Stimulated activated CD8-positive, alpha-beta memory T cell treated with anti-CD3 and anti-CD28 coated beads, Interleukin-7, amount 100 ng/mL, for 4 hours (primary cell): ENCODE measurements around the gene RCAN2.

Experiments used
- DNase-seq, 2 donors: peaks; one replicate each; pipeline ENCODE4 v3.0.0-alpha.2; 2020; ENCODE audit warnings: low read depth in 2 of 2

RCAN2 gene

DNA sequence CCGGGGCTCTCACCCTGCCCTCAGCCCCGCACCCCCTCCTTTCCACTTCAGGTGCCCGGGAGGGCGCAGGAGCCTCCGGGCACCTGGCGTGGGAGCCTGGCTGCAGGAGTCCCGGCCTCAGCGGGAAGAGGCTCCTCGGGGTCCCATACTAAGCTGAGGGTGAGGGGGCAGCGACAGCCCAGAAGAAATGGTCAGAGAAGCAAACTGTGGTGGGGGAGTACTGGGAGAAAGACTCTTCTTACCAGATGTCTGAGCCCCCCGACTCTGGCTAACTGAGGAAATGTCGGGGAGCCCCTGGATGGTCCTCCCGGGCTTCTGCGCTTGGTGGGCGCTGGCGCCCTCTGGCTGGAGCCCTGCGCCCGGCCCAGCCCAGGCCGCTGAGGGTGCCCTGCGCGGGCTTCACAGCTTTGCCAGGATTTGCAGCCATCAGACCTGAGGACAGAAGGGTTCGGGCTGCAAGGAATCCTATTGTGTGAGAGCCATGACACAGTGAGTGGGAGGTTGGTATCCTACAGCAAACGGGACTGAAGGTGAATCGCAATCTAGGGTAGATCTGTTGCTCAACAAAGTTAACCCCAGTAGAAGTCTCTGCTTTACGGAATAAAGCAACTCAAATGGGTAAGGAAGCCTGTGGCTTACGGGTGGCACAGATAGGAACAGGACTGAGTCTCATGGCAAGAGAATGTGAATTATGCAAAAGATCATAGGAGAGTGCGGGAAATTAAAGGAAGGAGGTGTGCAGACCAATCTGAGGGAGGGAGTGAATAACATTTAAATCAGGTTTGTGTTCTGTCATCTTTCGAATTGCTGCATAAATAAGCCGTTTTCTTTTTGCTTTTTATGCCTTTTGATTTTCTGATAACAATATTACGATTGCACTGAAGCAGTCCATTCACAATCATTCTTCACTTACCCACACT is 639 bp upstream of the RCAN2 start:
- no peak for DNase-seq

DNA sequence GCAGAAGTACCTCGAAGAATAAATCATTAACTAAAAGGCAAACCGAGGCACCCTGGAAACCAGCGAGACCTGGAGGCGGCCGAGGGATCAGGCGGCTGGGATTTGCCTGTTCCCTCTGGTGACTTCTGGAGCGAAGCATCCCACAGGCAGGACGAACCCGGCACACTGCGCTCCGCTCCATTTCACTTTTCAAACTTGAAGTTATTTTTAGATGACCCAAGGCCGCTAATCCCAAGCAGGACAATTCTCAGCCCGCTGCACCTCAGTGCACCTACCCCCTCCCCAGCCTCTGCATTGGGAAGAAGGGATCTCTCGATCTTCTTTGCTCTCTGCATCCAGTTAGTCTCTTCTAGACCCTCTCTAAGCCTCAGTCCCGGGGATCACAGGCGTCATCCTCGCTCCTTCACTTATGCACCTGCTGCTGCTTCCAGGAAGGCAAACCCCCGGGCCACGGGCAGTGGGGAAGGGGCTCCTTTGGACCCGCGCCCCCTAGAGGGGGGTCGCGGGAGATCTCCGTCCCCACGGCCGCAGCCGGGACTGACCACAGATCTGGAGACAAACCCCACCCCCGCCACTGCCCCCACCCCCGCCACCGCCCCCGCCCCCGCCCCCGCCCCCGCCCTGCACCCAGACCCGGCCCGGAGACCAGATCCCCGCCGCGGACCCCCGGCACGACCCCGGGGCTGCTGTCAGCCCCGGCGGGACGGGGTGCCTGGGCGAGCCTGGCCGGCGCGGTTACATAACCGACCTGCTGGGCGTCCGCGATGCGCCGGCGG is 636 bp downstream of the RCAN2 start:
- no peak for DNase-seq

DNA sequence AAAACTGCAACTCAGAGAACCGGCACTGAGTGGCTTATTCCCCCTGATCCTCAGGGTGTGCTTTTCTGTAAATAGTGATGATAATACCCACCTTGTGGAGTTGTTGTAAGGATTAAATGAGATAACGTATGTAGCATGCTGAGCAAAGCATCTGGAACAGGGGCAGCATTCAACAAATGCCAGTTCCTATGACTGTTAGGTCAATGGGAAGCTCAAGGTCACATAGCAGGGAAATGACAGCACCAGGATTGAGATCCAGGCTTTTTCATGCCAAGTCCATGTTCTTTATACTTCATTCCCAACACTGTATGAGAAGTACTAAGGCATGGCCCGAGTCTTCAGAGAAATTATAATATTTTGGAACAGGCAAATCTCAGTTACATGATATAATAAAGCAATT is 5.1 kb downstream of the RCAN2 start:
- DNase-seq = no peak

DNA sequence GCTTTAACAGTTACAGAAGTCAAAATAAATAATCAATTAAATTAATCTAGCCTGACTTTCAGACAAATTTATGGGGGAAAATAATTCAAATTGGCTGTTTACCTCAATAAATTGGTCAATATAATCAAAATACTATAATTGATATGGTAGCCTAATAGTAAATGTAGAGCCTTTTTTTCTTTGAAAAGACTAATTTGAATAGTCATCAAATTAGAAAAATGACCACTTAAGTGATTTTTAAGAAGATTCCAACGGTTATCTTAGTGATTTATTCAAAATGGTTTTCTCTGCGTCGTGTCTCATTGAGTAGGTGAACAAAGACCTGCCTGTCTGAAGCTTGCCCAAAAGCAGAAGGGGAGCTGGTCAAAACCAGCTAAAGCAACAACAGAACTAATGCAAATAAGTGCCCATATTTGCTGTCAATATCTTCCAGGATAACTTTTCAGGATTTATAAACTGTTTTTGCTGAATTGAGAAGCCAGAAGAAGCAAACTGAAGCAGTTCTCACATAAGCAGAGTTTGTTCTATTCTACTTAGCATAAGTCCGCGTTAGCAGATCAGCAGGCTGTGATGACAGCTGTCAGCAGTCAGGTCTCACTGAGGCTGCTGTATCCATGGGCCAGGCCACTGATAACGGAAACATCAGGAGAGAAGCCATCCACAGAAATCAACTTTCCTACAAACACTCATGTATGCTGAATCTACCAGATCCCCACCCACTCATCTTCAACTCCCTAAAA is 7.0 kb downstream of the RCAN2 start:
- DNase-seq = no peak

DNA sequence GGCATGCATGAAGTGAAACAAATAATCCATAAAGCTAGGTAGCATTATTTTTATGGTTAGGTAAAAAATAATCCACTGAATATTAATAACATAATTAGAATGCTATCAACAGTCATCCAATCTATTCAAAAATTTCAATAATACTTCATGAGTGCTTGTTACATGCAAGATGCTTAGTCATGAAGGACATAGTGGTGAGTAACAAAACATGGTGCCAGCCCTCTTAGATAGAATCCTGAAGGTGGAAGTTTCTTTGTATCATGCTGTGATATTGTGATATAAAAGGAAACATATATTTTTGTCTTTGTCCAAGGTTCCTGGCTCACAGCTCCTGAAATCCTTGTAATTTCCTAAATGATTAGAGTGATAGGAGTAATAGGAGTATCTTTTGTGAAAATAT is 14.9 kb downstream of the RCAN2 start:
- no peak for DNase-seq

DNA sequence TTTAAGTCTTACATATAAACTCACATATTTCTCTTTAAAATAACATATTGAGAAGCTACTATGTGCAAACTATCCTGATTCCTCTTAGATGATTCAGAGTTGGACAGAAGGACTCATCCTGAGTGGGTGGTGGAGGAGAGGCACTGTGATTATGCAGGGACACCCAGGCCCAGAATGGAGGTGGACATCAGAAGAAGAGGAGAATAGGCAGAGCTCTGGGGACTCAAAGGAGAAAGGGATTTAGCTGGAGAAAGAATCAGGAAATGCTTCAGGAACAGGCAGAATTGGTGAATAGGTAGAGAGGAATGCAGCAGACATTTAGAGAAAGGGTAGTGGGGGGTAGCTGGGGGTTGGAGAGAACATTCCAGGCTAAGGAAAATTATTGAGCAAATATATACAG is 17.4 kb downstream of the RCAN2 start:
- DNase-seq = no peak

DNA sequence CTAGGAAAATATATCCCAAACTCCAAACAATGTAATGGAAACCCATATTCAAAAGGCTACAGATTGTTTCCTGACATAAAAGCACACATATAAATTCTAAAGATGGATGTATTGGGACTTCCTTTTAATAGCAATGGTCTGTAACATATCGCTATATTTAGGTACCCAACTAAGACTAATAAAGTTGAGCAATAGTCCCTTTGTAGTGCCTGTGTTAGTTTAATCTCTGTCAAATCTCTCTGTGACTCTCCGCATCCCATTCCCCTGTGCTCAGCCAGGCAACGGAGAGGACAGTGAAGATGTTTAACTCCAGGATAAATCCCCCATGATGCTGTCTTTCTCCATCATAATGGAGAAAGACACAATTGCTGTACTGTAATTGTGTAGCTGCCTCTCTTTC is 19.0 kb downstream of the RCAN2 start:
- no peak for DNase-seq

DNA sequence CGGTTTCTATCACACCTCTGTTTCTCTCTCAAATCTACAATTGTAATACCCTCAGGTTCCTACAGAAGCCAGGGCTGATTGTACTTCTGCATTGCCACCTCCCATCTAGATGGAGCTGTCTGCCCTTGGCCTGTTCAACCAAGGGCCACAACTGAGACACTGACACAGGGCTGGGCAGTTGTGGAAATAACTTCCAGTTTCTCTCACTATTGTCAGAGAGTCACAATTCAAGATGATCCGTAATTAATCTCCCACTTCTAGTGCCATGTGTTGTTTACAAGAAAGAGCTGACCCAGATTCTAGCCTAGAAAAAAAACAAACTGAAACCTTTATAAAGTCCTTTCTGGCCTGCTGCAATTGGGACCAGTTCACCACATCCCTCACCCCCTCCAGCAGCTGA is 22.2 kb downstream of the RCAN2 start:
- DNase-seq = no peak

DNA sequence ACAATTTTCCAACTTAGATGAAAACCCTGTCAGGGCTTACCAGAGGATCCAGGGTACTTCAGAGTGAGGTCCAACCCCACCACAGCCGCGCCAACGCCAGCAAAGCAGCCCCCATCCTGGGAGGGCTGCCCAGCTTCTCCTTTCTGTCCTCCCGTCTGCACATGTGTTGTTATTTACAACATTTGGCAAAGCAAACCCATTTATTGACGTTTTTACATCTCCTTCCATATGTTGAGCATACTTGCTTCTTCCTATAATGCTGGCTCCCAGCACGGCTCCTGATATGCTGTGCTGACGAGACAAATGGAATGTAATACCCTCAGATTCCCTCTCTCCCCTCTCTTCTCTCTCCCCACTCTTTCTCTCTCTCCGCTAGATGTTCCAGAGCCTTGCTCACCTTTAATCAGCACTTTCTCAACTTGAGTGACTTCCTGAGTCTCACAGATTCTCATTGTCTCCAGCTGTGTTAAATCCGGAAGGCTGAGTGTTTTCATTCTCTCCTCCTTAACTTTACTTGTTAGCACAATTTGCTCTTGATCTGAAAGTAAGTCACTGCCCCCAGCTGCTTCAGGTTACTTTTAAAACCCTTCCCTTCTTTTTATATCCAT is 22.7 kb downstream of the RCAN2 start:
- DNase-seq = no peak

DNA sequence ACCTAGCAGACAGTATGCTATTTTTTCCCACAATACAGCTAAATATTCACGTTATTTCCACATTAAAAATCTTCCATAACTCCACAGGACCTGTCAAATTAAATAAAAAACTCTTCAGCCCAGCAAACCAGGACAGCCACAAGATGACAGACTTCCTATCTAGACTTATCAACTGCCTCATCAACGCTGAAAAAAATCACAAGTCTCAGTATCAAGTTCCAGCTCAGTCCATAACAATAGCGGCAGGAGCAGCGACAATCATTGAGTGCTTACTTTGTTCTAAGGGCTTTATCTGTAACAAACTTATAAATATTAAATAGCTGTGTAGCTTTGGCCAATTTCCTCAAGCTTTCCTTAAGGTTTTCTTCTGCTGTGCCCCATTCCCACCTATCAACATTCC is 24.7 kb downstream of the RCAN2 start:
- no peak for DNase-seq

DNA sequence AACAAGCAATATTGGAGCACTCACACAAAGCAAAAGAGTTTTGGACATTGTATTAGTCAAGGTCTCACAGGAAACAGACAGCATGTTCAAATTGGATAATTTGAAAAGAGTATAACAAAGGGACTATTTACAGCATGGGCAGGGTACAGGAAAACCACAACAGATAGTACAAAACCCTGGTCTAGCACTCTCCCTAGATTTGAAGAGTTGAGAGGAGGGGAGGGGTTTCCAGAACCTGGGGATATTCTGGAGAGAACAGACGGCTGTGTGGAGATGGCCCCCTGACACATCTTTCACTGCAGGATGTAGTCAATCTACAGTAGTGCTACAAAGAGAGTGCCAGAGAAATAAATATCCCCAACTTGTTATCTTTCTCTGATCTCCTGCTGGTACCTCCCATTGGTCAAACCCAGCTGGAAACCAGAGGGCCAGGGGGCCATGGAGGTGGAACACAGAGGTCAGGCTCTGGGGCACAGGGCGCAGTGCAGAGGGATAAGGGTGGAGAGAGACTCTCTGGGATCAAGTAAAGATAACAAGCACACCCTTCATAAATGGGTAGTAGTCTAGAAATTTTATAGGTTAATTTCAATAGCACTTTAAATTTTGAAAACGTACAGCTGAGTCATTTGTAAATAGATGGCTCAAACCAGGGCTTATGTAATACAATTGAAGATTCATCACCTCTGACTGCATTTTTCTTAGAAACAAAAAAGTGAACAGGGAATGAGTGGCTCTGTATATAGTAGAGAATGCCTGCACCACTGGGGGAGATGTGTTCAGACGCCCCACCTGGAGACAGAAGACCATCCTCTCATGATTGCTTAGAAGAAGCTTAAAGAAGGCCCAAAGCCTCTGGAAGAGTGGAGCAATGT is 25.7 kb downstream of the RCAN2 start:
- no peak for DNase-seq

DNA sequence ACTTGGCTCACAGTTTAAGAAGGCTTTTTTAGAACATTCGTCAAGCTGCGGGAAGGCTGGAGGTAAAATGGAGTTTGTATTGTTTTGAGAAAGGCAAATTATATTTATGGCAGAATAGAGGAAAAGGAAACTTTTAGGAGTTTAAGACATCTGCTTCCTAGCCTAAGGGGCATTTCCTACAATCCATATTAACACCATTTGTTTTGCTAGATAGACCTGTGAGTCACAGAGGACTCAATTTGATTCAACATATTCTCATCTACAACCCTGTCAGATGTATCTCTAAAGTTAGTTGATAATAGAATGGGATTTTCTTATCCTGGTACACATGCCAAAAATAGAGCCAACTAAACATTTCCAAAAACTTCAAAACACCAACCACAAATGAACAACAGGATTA is 35.0 kb downstream of the RCAN2 start:
- no peak for DNase-seq

DNA sequence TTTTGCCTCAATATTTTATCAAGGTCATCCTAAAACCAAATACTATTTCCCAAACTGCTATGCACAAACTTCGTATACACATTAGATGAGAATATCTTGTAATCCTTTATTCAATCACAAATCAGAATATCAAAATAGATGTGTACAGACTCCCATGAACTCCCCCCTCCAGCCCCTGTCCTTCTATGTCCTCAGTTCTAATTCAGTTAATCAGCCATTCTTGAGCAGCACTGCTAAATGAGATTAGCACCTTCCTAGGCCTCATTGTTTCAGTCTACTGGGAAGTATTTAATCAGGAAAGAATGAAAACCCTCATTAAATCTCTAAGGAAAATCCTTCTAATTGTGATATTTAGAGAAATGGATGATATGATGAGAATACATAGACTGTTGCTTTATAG is 36.6 kb downstream of the RCAN2 start:
- no peak for DNase-seq

DNA sequence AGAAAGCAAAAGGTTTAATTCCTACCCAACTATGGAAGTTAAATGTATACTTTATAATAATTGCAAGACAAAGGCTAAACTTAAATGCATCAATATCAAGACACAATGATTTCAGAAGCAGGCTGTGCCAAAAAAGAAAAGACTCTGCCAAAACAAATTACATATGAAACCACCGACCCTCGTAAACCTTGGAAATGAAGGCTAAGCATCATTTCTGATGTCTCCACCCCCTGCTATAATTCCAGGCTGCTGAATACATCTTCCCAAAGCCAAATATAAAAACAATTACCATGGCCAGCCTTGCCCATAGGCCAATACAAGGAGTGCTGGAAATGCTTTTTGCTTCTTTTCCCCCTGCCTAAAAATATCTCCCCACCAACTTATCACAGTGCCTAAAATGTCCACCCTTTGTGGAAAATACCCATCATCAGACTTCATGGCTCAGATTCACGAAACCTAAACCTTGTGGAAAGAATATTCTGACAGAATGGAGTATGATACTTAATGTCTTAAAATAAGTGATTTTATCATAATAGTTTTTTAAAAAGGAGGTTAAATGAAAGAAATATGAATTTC is 37.4 kb downstream of the RCAN2 start:
- DNase-seq = no peak

DNA sequence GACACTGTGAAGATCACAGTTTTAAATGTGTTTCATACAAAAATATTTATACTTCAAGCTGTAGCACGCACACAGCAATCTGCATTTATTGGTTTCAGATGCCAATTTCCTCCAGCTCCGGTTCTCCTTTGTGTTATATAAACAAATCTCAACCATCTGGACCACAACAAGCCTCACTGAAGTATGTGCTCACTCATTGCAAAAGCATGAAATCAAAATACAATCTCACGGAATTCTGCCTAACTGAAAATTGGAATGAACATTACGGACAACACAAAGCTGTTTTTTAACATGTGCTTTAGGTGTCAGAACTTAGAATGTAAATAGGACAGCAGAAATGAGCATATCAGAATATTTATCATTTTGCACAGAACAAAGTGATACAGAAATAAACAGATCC is 38.0 kb downstream of the RCAN2 start:
- DNase-seq = no peak

DNA sequence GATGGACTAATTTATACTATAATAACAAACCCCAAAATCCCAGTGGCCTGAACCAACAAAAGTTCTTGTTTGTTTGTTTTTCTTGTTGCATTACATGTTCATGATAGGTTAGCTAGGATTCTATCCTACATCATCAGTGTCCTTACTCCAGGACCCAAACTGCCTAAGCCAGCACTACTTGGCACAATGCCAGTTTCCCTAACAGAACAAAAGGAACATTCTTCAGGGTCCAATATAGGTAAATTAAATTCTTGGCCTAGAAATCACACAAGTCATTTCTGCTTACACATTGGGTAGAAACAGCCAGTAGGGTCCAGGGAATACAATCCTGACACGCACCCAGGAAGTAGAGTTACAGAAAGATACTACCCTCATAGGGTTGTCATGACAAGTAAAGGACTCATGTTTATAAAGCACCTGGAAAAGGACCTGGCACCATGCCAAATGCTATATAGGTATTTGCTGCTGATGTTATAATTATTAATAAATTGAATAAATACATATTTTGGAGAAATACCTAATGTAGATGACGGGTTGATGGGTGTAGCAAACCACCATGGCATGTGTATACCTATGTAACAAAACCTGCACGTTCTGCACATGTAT is 38.8 kb downstream of the RCAN2 start:
- DNase-seq = no peak

DNA sequence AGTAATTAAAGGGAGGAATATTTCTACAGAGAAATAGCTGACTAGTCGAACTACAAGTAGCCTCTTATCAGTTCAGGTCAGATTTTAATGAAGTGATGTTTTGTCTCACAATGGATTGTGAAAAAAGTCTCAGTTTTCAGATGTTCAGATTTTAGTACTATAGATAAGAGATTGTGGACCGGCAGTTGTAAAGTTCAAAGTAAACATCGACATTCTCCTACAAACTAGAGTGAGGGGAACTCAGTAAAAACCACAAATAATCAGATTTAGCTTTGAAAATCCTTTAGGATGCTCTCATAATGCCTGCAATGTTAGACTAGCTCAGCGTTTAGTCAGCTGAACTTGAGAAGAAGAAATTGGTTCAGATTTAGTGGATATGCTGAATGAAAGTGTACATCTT is 39.9 kb downstream of the RCAN2 start:
- no peak for DNase-seq

DNA sequence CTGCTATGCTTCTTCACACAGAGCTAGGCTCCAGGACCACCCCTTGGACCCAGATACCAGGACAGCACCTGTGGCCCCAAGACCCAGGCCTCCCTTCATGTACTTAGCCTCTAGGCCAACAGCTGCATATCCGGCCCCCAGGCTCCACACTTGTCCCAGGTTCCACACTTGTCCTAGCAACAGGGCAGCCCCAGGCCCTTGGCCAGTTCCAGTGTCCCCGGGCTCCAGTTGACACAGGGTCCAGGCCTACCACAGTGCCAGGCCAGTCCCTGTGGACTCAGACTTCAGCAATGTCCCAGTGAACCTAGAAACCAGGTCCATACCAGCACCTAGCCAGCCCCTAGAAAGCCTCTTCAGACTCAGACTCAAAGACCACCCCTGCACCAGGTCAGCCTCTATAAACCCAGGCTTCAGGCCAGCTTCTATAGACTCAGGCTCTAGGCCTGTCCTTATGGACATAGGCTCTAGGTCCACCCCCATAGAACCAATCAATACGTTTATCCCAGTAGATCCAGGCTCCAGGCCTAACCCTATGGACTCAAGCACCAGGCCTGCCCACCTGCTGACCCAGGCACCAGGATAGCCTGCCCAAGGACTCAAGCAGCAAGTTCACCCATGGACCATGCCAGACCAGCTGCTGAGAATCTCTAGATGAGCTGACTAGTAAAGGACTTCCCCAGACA is 46.3 kb downstream of the RCAN2 start:
- DNase-seq = no peak

DNA sequence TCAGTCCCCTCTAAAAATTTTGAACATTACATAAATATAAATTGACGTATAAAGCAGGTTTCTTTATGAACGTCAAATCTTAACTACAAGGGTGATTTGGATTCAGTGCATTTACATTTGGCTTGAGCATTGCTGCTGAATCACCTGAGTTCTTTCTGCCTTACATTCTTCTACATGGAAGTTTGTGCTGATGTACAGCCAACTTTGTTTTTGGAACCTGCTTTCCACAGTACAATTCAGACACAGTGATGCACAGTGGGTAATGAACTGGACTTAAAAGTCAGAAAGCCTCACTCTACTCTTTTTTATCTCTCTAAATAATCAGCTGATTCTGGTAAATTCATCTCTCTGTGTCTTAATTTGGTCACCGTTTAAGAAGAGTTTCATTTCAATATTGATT is 47.6 kb downstream of the RCAN2 start:
- no peak for DNase-seq

DNA sequence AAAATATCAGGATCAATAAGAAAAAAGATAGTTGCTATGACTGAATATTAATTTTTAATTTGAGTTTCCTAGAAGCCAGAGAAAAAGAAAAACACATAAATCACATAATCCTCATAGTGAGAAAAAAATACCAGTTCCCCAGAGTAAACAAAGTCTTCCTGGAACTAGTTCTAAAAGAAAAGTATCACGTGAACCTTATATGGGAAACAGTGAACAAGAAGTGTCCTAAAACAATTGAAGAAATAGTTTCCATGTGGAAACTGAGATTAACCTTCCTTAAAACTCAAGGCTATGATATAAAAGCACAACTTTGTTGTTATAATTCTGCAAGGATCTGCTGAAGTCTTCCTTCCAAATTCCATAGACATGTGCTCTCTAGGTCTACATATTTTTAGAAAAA is 50.6 kb downstream of the RCAN2 start:
- DNase-seq = no peak
